Esophagus squamous epithelium (tissue), 5 donors: ENCODE results near the gene PPP2R5C. TPM values are rescaled to one million over a fixed set of nuclear protein-coding genes. Genes with fewer than 3 reads are reported as not detected.

Experiments used
- DNase-seq: peaks from one replicate; lab custom pipeline; 2025; lab: John Stamatoyannopoulos, UW
- H3K27ac ChIP-seq, 4 donors: fragments of 200-600 bp; sonication (generic); one replicate each; pipeline ENCODE4 v1.5.1; 2016 to 2019; ENCODE audit warnings: mild to moderate bottlenecking in 1 of 4
- H3K27me3 ChIP-seq, 4 donors: fragments of 200-600 bp; sonication (generic); 1 replicate in 3 of 4; 2 replicates in 1 of 4; pipeline versions ENCODE4 v1.5.1 to v1.6.0; 2017 to 2021; ENCODE audit warnings: antibody characterized with exemption in 1 of 4
- H3K36me3 ChIP-seq, 3 donors: fragments of 200-600 bp; sonication (generic); one replicate each; pipeline ENCODE4 v1.5.1; 2016 to 2019
- H3K4me1 ChIP-seq, 3 donors: fragments of 200-600 bp; sonication (generic); one replicate each; pipeline ENCODE4 v1.5.1; 2017 to 2019
- H3K4me3 ChIP-seq, 4 donors: fragments of 200-600 bp; sonication (generic); 1 replicate in 3 of 4; 2 replicates in 1 of 4; pipeline ENCODE4 v1.5.1; 2016 to 2019; ENCODE audit warnings: mild to moderate bottlenecking in 2 of 4, moderate library complexity in 1 of 4
- H3K9me3 ChIP-seq, 3 donors: fragments of 200-600 bp; sonication (generic); one replicate each; pipeline ENCODE4 v1.5.1; 2016 to 2019
- POLR2A ChIP-seq, 4 donors: fragments of 450-650 bp; IDR thresholded peaks; one replicate each; pipeline ENCODE4 v1.6.1; 2017; ENCODE audit warnings: antibody characterized with exemption in 4 of 4, mild to moderate bottlenecking in 4 of 4, moderate library complexity in 3 of 4
- WGBS, 2 donors: methylation state at CpG; one replicate each; pipeline ENCODE4 v1.1.5; 2018; 5-methylcytosine and 5-hydroxymethylcytosine counted together
- intact Hi-C: fragments of 100-400 bp; cut with DNase I; formaldehyde crosslinking; loops from one replicate; pipeline ENCODE4 v1.15.0; 2022
- total RNA-seq, 4 donors: library from RNA; depleted of rRNA; stranded (reverse); fragments of >200 nt; gene quantifications; one replicate each; pipeline ENCODE4 v1.1.0, GENCODE V29; 2016
- TF ChIP-seq, protein P1 (sequence below), 6 experiments: fragments of 450-650 bp in 4 of 6; fragments of 200-600 bp in 2 of 6; sonication (generic) in 2 of 6; IDR thresholded peaks; one replicate each; pipeline ENCODE4 v1.5.1; 2016 to 2019; ENCODE audit warnings: antibody characterized with exemption in 6 of 6, mild to moderate bottlenecking in 4 of 6, moderate library complexity in 4 of 6
- donor health status: DM: yes; HTN: yes; CAD: no.

Gene PPP2R5C
- total RNA-seq, 4 donors from 2014 or later: 66.3 to 92.3 (median 83.4) TPM

DNA sequence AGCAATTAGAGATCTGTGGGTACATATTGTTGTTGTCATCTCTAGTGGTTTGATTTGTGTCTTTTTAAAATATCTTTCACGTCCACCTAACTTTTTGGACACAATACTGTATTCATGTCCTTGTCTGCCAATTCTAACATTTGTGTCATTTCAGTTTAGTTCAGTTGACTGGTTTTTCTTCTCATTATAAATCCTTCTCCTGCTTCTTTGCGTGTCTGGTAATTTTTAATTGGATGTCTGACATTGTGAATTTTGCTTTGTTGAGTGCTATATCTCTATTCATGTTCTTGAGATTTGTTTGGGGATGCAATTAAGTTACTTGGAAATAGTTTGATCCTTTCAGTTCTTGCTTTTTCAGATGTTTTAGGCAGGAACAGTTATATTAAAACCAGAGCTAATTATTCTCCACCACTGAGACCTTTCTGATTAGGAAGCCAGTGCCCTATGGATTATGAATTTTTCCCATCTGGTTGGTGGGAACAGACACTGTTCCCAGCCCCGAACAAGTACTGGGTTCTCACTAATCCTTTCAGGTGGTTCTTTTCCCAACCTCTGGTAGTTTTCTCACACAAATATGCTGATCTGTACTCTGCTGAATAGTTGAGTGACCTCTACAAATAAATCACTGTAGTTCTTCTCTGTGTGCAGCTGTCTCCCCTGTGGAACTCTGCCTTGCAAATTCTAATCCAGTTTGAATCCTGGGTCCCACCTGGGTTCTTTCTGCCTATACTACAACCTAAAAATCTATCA is 111.7 kb downstream of the PPP2R5C start:
- DNase-seq: no peak
- intact Hi-C loops: no loop called here
- Histone ChIP-seq H3K36me3 (peaks cover 0 to 10% (median 0%) of the 10 kb centered on the region in 3 donors), H3K4me1 (peaks cover 3 to 42% (median 8%) of the 10 kb centered on the region in 3 donors), H3K27ac (no peak overlapping the region), H3K9me3 (no peaks in the 10 kb centered on the region), H3K27me3 (no peaks in the 10 kb centered on the region), H3K4me3 (no peak overlapping the region)
- TF ChIP-seq, protein P1, sequence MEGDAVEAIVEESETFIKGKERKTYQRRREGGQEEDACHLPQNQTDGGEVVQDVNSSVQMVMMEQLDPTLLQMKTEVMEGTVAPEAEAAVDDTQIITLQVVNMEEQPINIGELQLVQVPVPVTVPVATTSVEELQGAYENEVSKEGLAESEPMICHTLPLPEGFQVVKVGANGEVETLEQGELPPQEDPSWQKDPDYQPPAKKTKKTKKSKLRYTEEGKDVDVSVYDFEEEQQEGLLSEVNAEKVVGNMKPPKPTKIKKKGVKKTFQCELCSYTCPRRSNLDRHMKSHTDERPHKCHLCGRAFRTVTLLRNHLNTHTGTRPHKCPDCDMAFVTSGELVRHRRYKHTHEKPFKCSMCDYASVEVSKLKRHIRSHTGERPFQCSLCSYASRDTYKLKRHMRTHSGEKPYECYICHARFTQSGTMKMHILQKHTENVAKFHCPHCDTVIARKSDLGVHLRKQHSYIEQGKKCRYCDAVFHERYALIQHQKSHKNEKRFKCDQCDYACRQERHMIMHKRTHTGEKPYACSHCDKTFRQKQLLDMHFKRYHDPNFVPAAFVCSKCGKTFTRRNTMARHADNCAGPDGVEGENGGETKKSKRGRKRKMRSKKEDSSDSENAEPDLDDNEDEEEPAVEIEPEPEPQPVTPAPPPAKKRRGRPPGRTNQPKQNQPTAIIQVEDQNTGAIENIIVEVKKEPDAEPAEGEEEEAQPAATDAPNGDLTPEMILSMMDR (IDR thresholded peaks at IDR 0.05): no peak
- no peak for TF ChIP-seq POLR2A (IDR thresholded peaks at IDR 0.05)
- 76 to 86% methylated on average over 3 of the region's 3 CpGs for WGBS, 2 donors

DNA sequence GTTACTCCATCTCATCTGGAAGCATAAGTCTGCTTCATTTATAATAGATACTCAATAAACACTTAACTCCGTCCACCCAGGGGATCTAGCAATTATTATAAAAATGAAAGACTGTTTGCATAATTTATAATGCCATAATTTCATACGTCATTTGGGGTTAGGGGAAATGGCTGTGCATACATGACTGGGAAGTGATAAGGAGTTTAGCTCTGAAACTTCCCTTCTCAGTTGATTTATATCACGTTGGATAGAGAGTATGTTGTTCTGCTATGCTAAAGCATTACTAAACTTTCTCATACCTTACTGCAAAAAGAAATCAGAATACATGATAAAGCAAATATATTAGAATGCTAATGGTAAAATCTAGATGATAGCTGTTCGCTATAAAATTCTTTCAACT is 112.5 kb downstream of the PPP2R5C start:
- Histone ChIP-seq H3K4me3 (no peak overlapping the region), H3K27ac (no peak overlapping the region), H3K4me1 (peaks cover 3 to 47% (median 8%) of the 10 kb centered on the region in 3 donors), H3K9me3 (no peaks in the 10 kb centered on the region), H3K27me3 (no peaks in the 10 kb centered on the region), H3K36me3 (peaks cover 0 to 16% (median 0%) of the 10 kb centered on the region in 3 donors)
- WGBS, 2 donors: 79 to 80% methylated on average over 4 of the region's 4 CpGs
- no peak for DNase-seq
- intact Hi-C loops: no loop called here
- TF ChIP-seq POLR2A (IDR thresholded peaks at IDR 0.05): no peak
- TF ChIP-seq, protein P1 (IDR thresholded peaks at IDR 0.05): no peak

DNA sequence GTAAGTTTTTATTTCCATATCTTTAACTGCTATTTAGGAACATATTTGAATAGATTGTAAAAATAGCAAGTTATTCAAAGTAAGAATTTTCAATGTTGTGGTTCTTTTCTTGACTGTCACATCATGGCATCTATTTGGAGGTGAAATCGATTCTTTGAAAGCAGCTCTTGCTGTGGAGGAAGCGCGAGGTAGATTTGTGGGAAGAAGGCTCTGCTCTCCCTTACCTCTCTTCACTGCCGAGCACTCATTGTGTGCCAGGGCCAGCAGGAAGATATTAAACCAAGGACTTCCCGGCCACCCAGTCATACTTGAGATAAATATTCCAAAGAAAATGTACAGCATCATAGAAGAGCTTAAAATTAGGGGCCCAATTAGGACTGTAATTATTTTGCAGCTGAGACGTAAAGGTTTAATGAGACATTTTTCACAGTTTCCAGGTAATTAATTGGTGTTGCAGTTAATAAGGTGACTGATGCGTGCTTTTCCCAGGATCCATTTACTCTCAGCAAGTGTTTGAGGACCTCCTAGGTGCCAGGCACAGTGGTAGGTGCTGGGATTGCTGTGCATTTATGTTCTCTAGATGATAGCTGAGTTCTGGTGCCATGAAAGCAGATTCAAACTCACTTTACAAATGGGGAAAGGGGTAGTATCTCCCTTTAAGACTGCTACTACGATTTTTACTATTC is 113.7 kb downstream of the PPP2R5C start:
- H3K9me3 ChIP-seq: no peaks in the 10 kb centered on the region
- peaks cover 3 to 56% (median 8%) of the 10 kb centered on the region in 3 donors for H3K4me1 ChIP-seq
- WGBS, 2 donors: 75 to 77% methylated on average over 8 of the region's 8 CpGs
- H3K36me3 ChIP-seq: peaks cover 0 to 28% (median 0%) of the 10 kb centered on the region in 3 donors
- DNase-seq: no peak
- intact Hi-C loops: no loop called here
- H3K4me3 ChIP-seq: no peak overlapping the region
- peak overlapping the region in 3 of 4 donors; percentile 17 to 52 (median 51) for H3K27ac ChIP-seq
- TF ChIP-seq POLR2A (IDR thresholded peaks at IDR 0.05): no peak
- TF ChIP-seq, protein P1 (IDR thresholded peaks at IDR 0.05): no peak
- H3K27me3 ChIP-seq: no peaks in the 10 kb centered on the region

DNA sequence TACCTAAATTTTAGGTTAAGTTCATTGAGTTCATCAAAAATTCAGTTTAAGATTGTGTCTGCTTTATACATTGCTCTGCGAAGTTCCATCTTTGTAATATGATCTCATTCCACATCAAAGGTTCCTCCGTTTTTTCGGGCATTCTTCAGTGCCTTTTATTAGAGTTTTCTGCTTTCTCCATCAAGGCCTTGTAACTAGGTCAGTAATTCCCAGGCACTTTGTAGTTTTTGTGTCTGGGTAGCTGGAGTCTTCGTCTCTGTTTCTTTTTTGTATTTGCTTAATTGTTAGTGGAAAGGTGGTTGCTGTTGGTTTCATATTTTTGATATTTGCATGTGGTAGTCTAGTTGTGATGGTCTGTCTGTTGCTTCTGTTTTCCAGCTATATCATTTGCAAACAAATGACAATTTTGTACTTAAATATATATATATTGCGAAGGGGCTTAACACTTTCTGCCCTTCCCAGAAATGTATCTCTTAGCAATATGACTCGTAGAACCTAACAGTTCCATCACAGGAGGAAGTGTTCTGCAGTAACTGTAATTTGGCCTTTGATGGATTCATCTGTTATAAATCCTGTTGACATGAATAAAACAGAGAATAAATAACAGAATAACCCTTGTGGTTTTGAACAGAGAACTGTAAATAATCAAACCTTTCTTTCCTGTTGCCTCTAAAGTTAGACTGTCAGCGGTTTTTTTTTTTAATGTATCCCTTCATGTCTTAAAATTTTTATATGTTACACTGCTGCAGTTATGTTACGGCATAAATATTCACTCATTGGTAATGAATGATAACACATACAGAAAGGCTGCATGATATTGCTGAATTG is 114.4 kb downstream of the PPP2R5C start:
- WGBS, 2 donors: 57 to 66% methylated on average over 8 of the region's 8 CpGs

More for the DNA sequence above, 114.4 kb downstream of the PPP2R5C start:
- TF ChIP-seq POLR2A (IDR thresholded peaks at IDR 0.05): no peak
- TF ChIP-seq, protein P1 (IDR thresholded peaks at IDR 0.05): no peak
- Histone ChIP-seq H3K4me3 (no peak overlapping the region), H3K36me3 (peaks cover 0 to 29% (median 0%) of the 10 kb centered on the region in 3 donors), H3K4me1 (peaks cover 3 to 56% (median 8%) of the 10 kb centered on the region in 3 donors), H3K9me3 (no peaks in the 10 kb centered on the region), H3K27ac (peak overlapping the region in 2 of 4 donors; percentile 51 to 52), H3K27me3 (no peaks in the 10 kb centered on the region)
- no peak for DNase-seq
- intact Hi-C loops: no loop called here
